ENCODE results near the gene ULK4.

GRCh38 chr3:41321642-41321980, 640.3 kb downstream of the ULK4 start:
- TF ChIP-seq CTCF (IDR thresholded peaks at IDR 0.05) (no peak), POLR2A (IDR thresholded peaks at IDR 0.05) (no peak)

Data from ovary (tissue), 3 donors.